ENCODE results near the gene ZNF654. TPM values are rescaled to one million over a fixed set of nuclear protein-coding genes. Genes with fewer than 3 reads are reported as not detected.
"Not testable (repeated sequence)": the region's sequence is repeated elsewhere in the genome, so short reads cannot be mapped to it uniquely, and the experiment has no call there.

ZNF654 gene
- total and polyA plus RNA-seq, 5 donors = 3.5 to 13.8 (median 11.5) TPM

GRCh38 chr3:88105325-88105724 lies 46.3 kb downstream of the ZNF654 start:
- H3K9me3 ChIP-seq (ENCODE audit: control insufficient read depth, low read length) = no peaks in the 10 kb centered on the region
- no peak overlapping the region for H3K4me3 ChIP-seq (ENCODE audit: low read length)
- H3K27me3 ChIP-seq (ENCODE audit: control insufficient read depth, insufficient read depth) = no peaks in the 10 kb centered on the region
- DNase-seq (no peak), ATAC-seq (no peak)
- H3K27ac ChIP-seq (ENCODE audit: low read length) = no peak overlapping the region
- intact Hi-C loops (cut with DNase I) = no loop called here
- peaks cover 4% of the 10 kb centered on the region for H3K4me1 ChIP-seq (ENCODE audit: control insufficient read depth, insufficient read depth, low read length)

GRCh38 chr3:88112289-88112688 lies 53.2 kb downstream of the ZNF654 start:
- intact Hi-C loops (cut with DNase I) = loop anchor here in 1 of 4 donors (10.0 kb wide), 1 partner anchor 107 kb away; no protein-coding TSS in a partner anchor
- H3K9me3 ChIP-seq (ENCODE audit: control insufficient read depth, low read length) = no peaks in the 10 kb centered on the region
- no peak for DNase-seq
- no peak for ATAC-seq
- H3K27me3 ChIP-seq (ENCODE audit: control insufficient read depth, insufficient read depth) = no peaks in the 10 kb centered on the region
- no peak overlapping the region for H3K27ac ChIP-seq (ENCODE audit: low read length)
- no peak overlapping the region for H3K4me3 ChIP-seq (ENCODE audit: low read length)
- H3K4me1 ChIP-seq (ENCODE audit: control insufficient read depth, insufficient read depth, low read length) = no peaks in the 10 kb centered on the region
- 95% methylated on average over 1 of the region's 1 CpG for WGBS

DNA sequence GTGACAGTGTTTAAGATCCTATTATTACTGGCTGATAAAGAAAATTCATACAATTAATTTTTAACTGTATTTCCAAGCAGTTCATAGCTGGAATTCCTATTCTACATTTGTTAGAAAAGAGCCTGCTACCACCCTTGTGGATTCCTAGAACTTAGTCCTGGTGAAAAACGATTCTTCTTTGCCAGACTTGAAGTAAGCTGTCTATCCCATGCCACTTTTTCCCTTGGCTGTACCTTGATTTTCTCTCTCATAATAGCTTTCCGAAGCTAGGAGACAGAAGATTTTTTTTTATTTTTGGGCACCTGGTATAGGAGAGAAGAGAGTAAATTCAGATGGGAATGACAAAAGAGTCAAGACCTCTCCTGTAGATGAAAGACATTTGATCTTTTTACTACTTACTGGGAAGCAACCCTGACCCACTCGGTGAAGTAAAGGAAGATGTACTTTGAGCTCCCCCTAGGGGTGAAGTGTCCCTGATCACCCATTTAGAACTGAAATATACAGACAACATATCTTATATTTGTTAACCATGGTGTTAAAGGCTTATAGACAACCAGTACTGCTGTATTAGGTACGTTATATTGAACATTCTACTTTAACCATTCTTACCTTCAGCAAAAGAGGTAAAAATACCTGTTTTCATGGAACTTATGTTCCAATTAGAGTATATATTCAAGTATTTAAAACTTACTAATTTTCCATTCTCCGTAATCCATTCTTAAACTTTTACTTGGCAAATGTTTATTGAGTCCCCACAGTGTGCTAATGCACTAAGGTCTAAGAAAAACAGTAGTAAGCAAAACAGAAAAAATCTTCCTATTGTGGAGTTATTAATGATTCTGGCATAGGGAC lies 54.5 kb downstream of the ZNF654 start:
- 38% methylated on average over 5 of the region's 5 CpGs for WGBS
- DNase-seq (no peak), ATAC-seq (peak; percentile 77 to 92)
- Histone ChIP-seq H3K4me1 (ENCODE audit: control insufficient read depth, insufficient read depth, low read length) (no peaks in the 10 kb centered on the region), H3K27me3 (ENCODE audit: control insufficient read depth, insufficient read depth) (no peaks in the 10 kb centered on the region), H3K27ac (ENCODE audit: low read length) (no peak overlapping the region), H3K4me3 (ENCODE audit: low read length) (no peak overlapping the region), H3K9me3 (ENCODE audit: control insufficient read depth, low read length) (no peaks in the 10 kb centered on the region)
- intact Hi-C loops (cut with DNase I) = loop anchor here in 1 of 4 donors (10.0 kb wide), 1 partner anchor 109 kb away; no protein-coding TSS in a partner anchor

- ATAC-seq (no peak), DNase-seq (no peak)
- H3K27ac ChIP-seq (ENCODE audit: low read length) = no peak overlapping the region
- WGBS = 93% methylated on average over 3 of the region's 3 CpGs
- H3K27me3 ChIP-seq (ENCODE audit: control insufficient read depth, insufficient read depth) = no peaks in the 10 kb centered on the region
- H3K9me3 ChIP-seq (ENCODE audit: control insufficient read depth, low read length) = no peaks in the 10 kb centered on the region
- H3K4me1 ChIP-seq (ENCODE audit: control insufficient read depth, insufficient read depth, low read length) = no peaks in the 10 kb centered on the region
- no peak overlapping the region for H3K4me3 ChIP-seq (ENCODE audit: low read length)
- intact Hi-C loops (cut with DNase I) = loop anchor here in 1 of 4 donors (10.0 kb wide), 1 partner anchor 110 kb away; no protein-coding TSS in a partner anchor
Measured at GRCh38 chr3:88114878-88115549, 56.0 kb downstream of the ZNF654 start.

DNA sequence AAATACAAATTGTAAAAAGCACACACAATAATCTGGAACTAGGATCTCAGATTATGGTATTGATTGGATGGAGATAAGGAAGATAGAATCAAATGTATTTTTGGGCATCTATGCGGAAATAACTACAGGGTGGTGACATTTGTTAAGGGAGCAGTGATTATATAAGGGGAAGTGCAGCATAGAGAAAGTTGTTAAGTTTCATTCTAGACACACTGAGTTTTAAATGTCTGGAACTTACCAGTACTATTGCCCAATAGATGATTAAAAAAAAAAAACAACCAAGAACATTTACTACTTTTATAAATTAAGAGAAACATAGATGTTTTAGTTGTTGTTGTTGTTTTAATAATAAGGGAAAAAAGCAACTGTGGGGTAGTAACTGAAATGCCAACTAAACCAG lies 58.6 kb downstream of the ZNF654 start:
- DNase-seq (no peak), ATAC-seq (no peak)
- H3K9me3 ChIP-seq (ENCODE audit: control insufficient read depth, low read length) = no peaks in the 10 kb centered on the region
- H3K4me1 ChIP-seq (ENCODE audit: control insufficient read depth, insufficient read depth, low read length) = no peaks in the 10 kb centered on the region
- H3K27ac ChIP-seq (ENCODE audit: low read length) = no peak overlapping the region
- H3K4me3 ChIP-seq (ENCODE audit: low read length) = no peak overlapping the region
- WGBS = 34% methylated on average over 1 of the region's 1 CpG
- H3K27me3 ChIP-seq (ENCODE audit: control insufficient read depth, insufficient read depth) = no peaks in the 10 kb centered on the region
- intact Hi-C loops (cut with DNase I) = loop anchor here in 1 of 4 donors (10.0 kb wide), 1 partner anchor 113 kb away; no protein-coding TSS in a partner anchor

- intact Hi-C loops (cut with DNase I) = loop anchor here in 1 of 4 donors (10.0 kb wide), 1 partner anchor 114 kb away; no protein-coding TSS in a partner anchor
- not testable (repeated sequence) for H3K4me3 ChIP-seq (ENCODE audit: low read length); ATAC-seq; H3K9me3 ChIP-seq (ENCODE audit: control insufficient read depth, low read length); H3K4me1 ChIP-seq (ENCODE audit: control insufficient read depth, insufficient read depth, low read length); H3K27ac ChIP-seq (ENCODE audit: low read length); DNase-seq; H3K27me3 ChIP-seq (ENCODE audit: control insufficient read depth, insufficient read depth)
- WGBS = 99% methylated on average over 1 of the region's 2 CpGs
Measured at GRCh38 chr3:88118603-88119002, 59.5 kb downstream of the ZNF654 start.

DNA sequence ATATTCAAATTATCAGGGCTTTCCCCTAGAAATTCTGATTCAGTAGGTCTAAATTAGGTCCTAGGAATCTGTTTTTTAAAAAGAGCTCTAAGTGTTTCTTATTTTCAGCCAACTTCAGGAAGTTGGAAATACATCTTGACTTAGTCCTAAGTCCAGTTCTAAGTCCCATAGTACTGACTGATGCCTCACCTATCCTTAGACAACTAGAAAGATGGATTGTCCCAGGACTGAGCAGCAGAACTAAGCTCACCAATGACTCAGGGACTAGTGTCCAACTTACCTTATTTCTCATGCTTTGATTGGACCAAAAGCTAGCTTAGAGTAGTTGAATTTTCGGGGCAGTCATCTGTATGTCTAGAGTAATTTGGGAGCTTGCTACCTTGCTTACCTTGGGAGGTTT lies 64.5 kb downstream of the ZNF654 start:
- intact Hi-C loops (cut with DNase I) = no loop called here
- Histone ChIP-seq H3K9me3 (ENCODE audit: control insufficient read depth, low read length) (no peaks in the 10 kb centered on the region), H3K4me1 (ENCODE audit: control insufficient read depth, insufficient read depth, low read length) (no peaks in the 10 kb centered on the region), H3K4me3 (ENCODE audit: low read length) (no peak overlapping the region), H3K27me3 (ENCODE audit: control insufficient read depth, insufficient read depth) (no peaks in the 10 kb centered on the region), H3K27ac (ENCODE audit: low read length) (no peak overlapping the region)
- WGBS = 94% methylated on average over 1 of the region's 1 CpG
- ATAC-seq = no peak
- DNase-seq = no peak

- Histone ChIP-seq H3K27ac (ENCODE audit: low read length) (no peak overlapping the region), H3K9me3 (ENCODE audit: control insufficient read depth, low read length) (no peaks in the 10 kb centered on the region), H3K4me3 (ENCODE audit: low read length) (no peak overlapping the region), H3K27me3 (ENCODE audit: control insufficient read depth, insufficient read depth) (no peaks in the 10 kb centered on the region), H3K4me1 (ENCODE audit: control insufficient read depth, insufficient read depth, low read length) (no peaks in the 10 kb centered on the region)
- ATAC-seq = no peak
- intact Hi-C loops (cut with DNase I) = no loop called here
- WGBS = 78% methylated on average over 1 of the region's 1 CpG
- no peak for DNase-seq
Measured at GRCh38 chr3:88131695-88132094, 72.6 kb downstream of the ZNF654 start.

DNA sequence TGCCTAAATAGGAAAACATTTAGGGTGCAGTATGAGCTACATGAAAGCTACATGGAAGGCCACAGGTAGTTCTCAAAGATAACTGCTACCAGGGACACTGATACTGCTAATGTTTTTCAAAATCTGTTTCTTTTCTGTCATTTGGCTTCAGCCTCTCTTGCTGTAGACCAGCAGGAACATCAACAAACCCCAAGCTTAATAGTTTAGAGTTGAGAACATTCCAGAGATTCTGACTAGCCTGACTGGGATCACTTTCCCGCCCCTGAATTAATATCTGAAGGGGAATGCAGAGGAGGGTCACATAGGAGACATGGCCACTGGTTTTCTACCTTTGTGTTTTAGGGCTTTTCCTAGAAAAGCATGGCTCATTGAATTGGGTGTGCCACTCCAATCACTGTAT lies 73.8 kb downstream of the ZNF654 start:
- 85% methylated on average over 1 of the region's 1 CpG for WGBS
- Histone ChIP-seq H3K27ac (ENCODE audit: low read length) (no peak overlapping the region), H3K27me3 (ENCODE audit: control insufficient read depth, insufficient read depth) (no peaks in the 10 kb centered on the region), H3K9me3 (ENCODE audit: control insufficient read depth, low read length) (no peaks in the 10 kb centered on the region), H3K4me1 (ENCODE audit: control insufficient read depth, insufficient read depth, low read length) (no peaks in the 10 kb centered on the region), H3K4me3 (ENCODE audit: low read length) (no peak overlapping the region)
- intact Hi-C loops (cut with DNase I) = no loop called here
- ATAC-seq = no peak
- no peak for DNase-seq

DNA sequence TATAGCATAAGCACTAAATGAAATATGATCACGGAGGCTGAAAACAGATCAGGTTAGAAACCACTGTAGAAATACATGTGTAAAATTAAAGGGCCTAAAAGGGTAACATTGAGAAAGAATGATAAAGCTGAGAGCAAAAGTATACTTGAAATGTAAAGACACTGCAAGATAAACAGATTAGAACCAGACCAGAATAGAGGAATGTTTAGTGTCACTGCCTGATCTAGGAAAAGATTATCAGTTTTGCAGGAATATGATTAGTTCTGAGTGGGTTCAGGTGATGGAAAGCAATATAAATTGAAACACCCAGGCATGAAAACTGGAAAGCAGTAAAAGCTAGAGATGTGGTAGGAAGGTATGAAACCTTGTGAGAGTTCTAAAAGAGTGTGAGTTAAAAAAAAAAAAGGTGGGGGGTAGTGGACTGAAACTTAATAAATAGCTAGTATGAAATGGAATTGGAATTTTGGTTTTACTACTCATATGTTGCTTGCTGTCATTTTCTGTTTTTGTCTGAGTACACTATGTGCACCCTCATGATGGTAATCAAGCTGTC lies 74.7 kb downstream of the ZNF654 start:
- H3K4me1 ChIP-seq (ENCODE audit: control insufficient read depth, insufficient read depth, low read length) = no peaks in the 10 kb centered on the region
- ATAC-seq (no peak), DNase-seq (no peak)
- no peaks in the 10 kb centered on the region for H3K9me3 ChIP-seq (ENCODE audit: control insufficient read depth, low read length)
- intact Hi-C loops (cut with DNase I) = no loop called here
- H3K4me3 ChIP-seq (ENCODE audit: low read length) = no peak overlapping the region
- H3K27me3 ChIP-seq (ENCODE audit: control insufficient read depth, insufficient read depth) = no peaks in the 10 kb centered on the region
- WGBS = 40% methylated on average over 1 of the region's 1 CpG
- H3K27ac ChIP-seq (ENCODE audit: low read length) = no peak overlapping the region

- ATAC-seq (no peak), DNase-seq (no peak)
- no peaks in the 10 kb centered on the region for H3K9me3 ChIP-seq (ENCODE audit: control insufficient read depth, low read length)
- 81% methylated on average over 1 of the region's 1 CpG for WGBS
- no peaks in the 10 kb centered on the region for H3K27me3 ChIP-seq (ENCODE audit: control insufficient read depth, insufficient read depth)
- H3K27ac ChIP-seq (ENCODE audit: low read length) = no peak overlapping the region
- no peaks in the 10 kb centered on the region for H3K4me1 ChIP-seq (ENCODE audit: control insufficient read depth, insufficient read depth, low read length)
- intact Hi-C loops (cut with DNase I) = no loop called here
- H3K4me3 ChIP-seq (ENCODE audit: low read length) = no peak overlapping the region
Measured at GRCh38 chr3:88137836-88138235, 78.8 kb downstream of the ZNF654 start.

All from right cardiac atrium (tissue), 5 donors.